Measurements from ENCODE around the gene FRAT2. TPM values are rescaled to one million over a fixed set of nuclear protein-coding genes. Genes with fewer than 3 reads are reported as not detected.

Gene FRAT2
- polyA plus RNA-seq, 1 experiment: 1.8 TPM

DNA sequence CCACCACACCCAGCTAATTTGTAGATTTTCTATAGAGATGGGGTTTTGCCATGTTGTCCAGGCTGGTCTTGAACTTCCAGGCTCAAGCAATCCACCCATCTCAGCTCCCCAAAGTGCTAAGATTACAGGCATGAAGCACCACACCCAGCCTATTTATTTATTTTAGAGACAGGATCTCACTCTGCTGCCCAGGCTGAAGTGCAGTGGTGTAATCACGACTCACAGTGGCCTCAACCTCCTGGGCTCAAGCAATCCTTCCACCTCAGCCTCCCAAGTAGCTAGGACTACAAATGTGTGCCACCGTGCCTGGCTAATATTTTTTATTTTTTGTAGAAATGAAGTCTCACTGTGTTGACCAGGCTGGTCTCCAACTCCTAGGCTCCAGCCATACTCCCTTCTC is 6.9 kb upstream of the FRAT2 start:
- Histone ChIP-seq H3K4me3 (ENCODE audit: low read depth, low read length) (no peak overlapping the region), H3K36me3 (ENCODE audit: control insufficient read depth, insufficient read depth, low read length) (no peaks in the 10 kb centered on the region), H3K27me3 (ENCODE audit: control insufficient read depth, insufficient read depth, low read length) (peaks cover 8% of the 10 kb centered on the region)
- DNase-seq (ENCODE audit: low read depth): no peak
- TF ChIP-seq, protein P1, sequence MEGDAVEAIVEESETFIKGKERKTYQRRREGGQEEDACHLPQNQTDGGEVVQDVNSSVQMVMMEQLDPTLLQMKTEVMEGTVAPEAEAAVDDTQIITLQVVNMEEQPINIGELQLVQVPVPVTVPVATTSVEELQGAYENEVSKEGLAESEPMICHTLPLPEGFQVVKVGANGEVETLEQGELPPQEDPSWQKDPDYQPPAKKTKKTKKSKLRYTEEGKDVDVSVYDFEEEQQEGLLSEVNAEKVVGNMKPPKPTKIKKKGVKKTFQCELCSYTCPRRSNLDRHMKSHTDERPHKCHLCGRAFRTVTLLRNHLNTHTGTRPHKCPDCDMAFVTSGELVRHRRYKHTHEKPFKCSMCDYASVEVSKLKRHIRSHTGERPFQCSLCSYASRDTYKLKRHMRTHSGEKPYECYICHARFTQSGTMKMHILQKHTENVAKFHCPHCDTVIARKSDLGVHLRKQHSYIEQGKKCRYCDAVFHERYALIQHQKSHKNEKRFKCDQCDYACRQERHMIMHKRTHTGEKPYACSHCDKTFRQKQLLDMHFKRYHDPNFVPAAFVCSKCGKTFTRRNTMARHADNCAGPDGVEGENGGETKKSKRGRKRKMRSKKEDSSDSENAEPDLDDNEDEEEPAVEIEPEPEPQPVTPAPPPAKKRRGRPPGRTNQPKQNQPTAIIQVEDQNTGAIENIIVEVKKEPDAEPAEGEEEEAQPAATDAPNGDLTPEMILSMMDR (IDR thresholded peaks at IDR 0.05; ENCODE audit: insufficient read depth, low read depth, low read length): no peak
- POLR2A ChIA-PET: no interaction called here
- CTCF ChIA-PET: interaction anchor here (1.4 to 2.4 kb wide), 2 partner anchors 8 to 63 kb away, joined by 5 to 9 read pairs; no protein-coding TSS in a partner anchor

DNA sequence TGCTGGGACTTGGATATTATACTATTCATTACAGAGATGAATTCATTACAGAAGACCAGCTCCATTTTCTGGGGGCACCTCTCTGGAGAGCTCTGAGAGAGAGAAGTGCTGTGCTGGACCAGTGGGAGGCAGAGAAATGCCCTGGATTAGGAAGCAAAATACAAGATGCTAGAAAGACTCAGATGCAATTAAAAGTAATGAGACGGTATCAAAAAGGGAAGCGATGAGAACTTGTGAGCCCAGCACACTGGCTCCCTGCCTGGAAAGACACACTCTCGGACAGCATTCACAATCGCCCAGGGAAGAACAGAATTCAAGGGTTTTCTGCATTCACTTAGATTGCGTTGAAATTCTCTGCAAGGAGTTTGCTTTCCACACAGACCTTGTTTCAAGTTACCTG is 3.5 kb upstream of the FRAT2 start:
- POLR2A ChIA-PET: no interaction called here
- Histone ChIP-seq H3K27me3 (ENCODE audit: control insufficient read depth, insufficient read depth, low read length) (peaks cover 10% of the 10 kb centered on the region), H3K36me3 (ENCODE audit: control insufficient read depth, insufficient read depth, low read length) (no peaks in the 10 kb centered on the region), H3K4me3 (ENCODE audit: low read depth, low read length) (no peak overlapping the region)
- DNase-seq (ENCODE audit: low read depth): no peak
- TF ChIP-seq, protein P1 (IDR thresholded peaks at IDR 0.05; ENCODE audit: insufficient read depth, low read depth, low read length): no peak
- CTCF ChIA-PET: no interaction called here

DNA sequence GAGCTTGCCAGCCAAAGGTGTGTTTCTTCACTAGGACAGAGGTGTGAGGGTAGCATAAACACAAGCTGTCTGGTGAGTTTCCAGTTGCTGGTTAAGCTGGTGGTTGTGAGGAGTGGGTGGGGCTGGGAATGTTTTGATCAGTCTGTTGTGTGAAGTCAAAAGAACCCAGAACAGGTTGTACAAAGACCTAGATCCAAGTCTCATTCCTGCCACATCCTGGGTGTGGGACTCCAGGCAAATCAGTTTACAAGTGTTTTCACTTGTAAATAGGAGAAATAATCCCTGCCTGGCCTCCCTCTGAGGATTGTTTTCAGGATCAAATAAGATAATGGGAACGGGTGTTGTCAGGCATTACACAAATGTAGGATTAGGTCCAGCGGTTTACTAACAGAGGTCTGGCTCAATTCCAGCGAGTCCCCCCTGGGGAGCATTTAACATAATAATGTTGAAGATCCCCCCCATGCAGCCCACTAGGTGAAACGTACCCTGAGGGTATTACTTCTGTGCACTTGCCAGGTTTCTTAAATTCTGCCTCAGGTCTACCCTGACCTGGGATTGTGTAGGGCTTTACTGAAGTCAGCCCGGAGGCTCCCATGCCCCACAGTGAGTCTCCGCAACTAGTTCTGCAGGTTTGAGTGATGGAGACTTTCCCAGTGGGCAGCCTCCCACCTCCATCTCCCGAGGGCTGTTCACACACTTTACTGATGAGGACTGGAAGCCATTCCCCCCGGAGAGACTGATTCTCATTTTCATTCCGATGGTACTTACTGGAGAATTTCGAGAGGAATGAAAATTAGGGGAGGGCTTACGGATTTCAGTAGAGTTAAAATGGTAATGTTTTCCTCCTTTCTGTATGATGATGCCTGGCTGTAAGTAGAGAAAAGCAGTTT is 2.7 kb upstream of the FRAT2 start:
- no peak for DNase-seq (ENCODE audit: low read depth)
- no peaks in the 10 kb centered on the region for H3K36me3 ChIP-seq (ENCODE audit: control insufficient read depth, insufficient read depth, low read length)
- ChIA-PET CTCF (no interaction called here), POLR2A (no interaction called here)
- H3K27me3 ChIP-seq (ENCODE audit: control insufficient read depth, insufficient read depth, low read length): peaks cover 10% of the 10 kb centered on the region
- no peak overlapping the region for H3K4me3 ChIP-seq (ENCODE audit: low read depth, low read length)
- TF ChIP-seq, protein P1 (IDR thresholded peaks at IDR 0.05; ENCODE audit: insufficient read depth, low read depth, low read length): no peak

DNA sequence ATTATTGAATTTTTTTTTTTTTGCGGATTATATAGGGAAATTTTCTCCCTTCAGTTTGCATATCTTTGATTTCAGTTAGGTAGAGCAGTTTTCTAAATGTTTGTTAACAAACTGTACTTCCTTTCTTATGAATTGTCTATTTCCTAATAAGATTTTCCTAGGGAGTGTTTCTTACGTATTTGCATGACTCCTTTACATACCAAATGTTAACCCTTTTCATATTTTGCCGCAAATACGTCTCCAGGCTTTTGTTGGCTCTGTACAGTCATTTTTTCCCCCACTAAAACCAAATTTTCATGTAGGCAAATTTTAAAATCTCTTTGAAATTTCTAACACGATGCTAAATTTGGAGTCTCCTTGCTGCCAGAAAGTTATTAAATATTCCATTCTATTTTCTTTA is 1.9 kb upstream of the FRAT2 start:
- POLR2A ChIA-PET: no interaction called here
- H3K4me3 ChIP-seq (ENCODE audit: low read depth, low read length): no peak overlapping the region
- DNase-seq (ENCODE audit: low read depth): no peak
- CTCF ChIA-PET: no interaction called here
- TF ChIP-seq, protein P1 (IDR thresholded peaks at IDR 0.05; ENCODE audit: insufficient read depth, low read depth, low read length): no peak
- H3K27me3 ChIP-seq (ENCODE audit: control insufficient read depth, insufficient read depth, low read length): peaks cover 10% of the 10 kb centered on the region
- no peaks in the 10 kb centered on the region for H3K36me3 ChIP-seq (ENCODE audit: control insufficient read depth, insufficient read depth, low read length)

DNA sequence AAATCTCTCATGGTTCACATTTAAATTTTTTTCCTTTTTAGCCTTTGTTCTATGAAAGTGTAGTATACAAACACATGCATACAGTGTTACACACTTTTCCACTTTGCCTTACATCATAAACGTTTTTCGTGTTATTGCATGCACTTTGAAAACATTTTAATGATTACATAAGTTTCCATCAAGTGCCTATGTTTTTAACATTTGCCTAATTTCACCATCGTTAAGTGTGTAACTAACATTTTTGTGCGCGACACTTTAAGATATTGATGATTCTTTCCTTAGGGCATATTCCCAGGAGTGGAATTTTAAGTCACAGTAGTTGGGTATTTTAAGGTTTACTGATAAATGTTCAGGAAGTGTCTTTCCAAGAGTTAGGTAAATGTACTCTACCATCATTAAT is 1.5 kb upstream of the FRAT2 start:
- ChIA-PET POLR2A (no interaction called here), CTCF (no interaction called here)
- no peak for DNase-seq (ENCODE audit: low read depth)
- TF ChIP-seq, protein P1 (IDR thresholded peaks at IDR 0.05; ENCODE audit: insufficient read depth, low read depth, low read length): no peak
- Histone ChIP-seq H3K4me3 (ENCODE audit: low read depth, low read length) (no peak overlapping the region), H3K27me3 (ENCODE audit: control insufficient read depth, insufficient read depth, low read length) (peaks cover 10% of the 10 kb centered on the region), H3K36me3 (ENCODE audit: control insufficient read depth, insufficient read depth, low read length) (no peaks in the 10 kb centered on the region)

Measured in BJ (cell line).